Neuronal stem cell (in vitro differentiated cells): ENCODE data around the gene PDE2A.
A peak's percentile ranks its signal among the peaks of the same experiment; 100 is the strongest.

ENCODE experiments used
- DNase-seq: peaks from one replicate; pipeline ENCODE4 v3.0.0-alpha.2; 2013; ENCODE audit warnings: low spot score
- H2AFZ ChIP-seq: one replicate; pipeline ENCODE4 v1.6.1; 2013; ENCODE audit warnings: mild to moderate bottlenecking, low read length, inconsistent platforms
- H2AK5ac ChIP-seq: 2 replicates; pipeline ENCODE4 v1.6.1; 2013; ENCODE audit warnings: low read depth, mild to moderate bottlenecking, inconsistent platforms, low read length, moderate library complexity, mixed read lengths
- H2BK120ac ChIP-seq: 2 replicates; pipeline ENCODE4 v1.6.1; 2013; ENCODE audit warnings: low read depth, mild to moderate bottlenecking, inconsistent platforms, low read length, moderate library complexity, mixed read lengths
- H2BK12ac ChIP-seq: one replicate; pipeline ENCODE4 v1.6.1; 2013; ENCODE audit warnings: low read length, inconsistent platforms
- H2BK15ac ChIP-seq: 2 replicates; pipeline ENCODE4 v1.6.1; 2013; ENCODE audit warnings: mild to moderate bottlenecking, low read length, inconsistent platforms, mixed read lengths
- H2BK5ac ChIP-seq: one replicate; pipeline ENCODE4 v1.6.1; 2013; ENCODE audit warnings: inconsistent platforms, mild to moderate bottlenecking, low read length, moderate library complexity
- H3K14ac ChIP-seq: one replicate; pipeline ENCODE4 v1.6.1; 2013; ENCODE audit warnings: low read length, inconsistent platforms
- H3K18ac ChIP-seq: 2 replicates; pipeline ENCODE4 v1.6.1; 2013; ENCODE audit warnings: low read length, inconsistent platforms
- H3K23ac ChIP-seq: 2 replicates; pipeline ENCODE4 v1.6.1; 2013; ENCODE audit warnings: low read depth, mild to moderate bottlenecking, mixed read lengths, low read length, inconsistent platforms; ENCODE audit not compliant: poor library complexity
- H3K27ac ChIP-seq: replicated peaks from 3 replicates; pipeline ENCODE4 v1.5.1; 2013; ENCODE audit warnings: low read length, inconsistent platforms
- H3K27me3 ChIP-seq, 3 experiments: 2 replicates each; pipeline ENCODE4 v1.6.1; 2013; ENCODE audit warnings: low read length in 3 of 3, mild to moderate bottlenecking in 2 of 3, inconsistent platforms in 1 of 3, low read depth in 1 of 3, mixed read lengths in 1 of 3, moderate library complexity in 1 of 3; ENCODE audit not compliant: control insufficient read depth in 3 of 3, insufficient read depth in 3 of 3
- H3K36me3 ChIP-seq, 2 donors: replicated peaks in 1 of 2; 2 replicates each; pipeline ENCODE4 v1.6.1; 2013; ENCODE audit warnings: low read length in 2 of 2; ENCODE audit not compliant: control insufficient read depth in 2 of 2, insufficient read depth in 2 of 2
- H3K4ac ChIP-seq: 2 replicates; pipeline ENCODE4 v1.6.1; 2013; ENCODE audit warnings: inconsistent platforms, mild to moderate bottlenecking, low read length, moderate library complexity
- H3K4me1 ChIP-seq, 2 donors: 1 replicate in 1 of 2; 2 replicates in 1 of 2; pipeline ENCODE4 v1.6.1; 2013; ENCODE audit warnings: low read length in 2 of 2, low read depth in 1 of 2; ENCODE audit not compliant: control insufficient read depth in 2 of 2, insufficient read depth in 1 of 2
- H3K4me2 ChIP-seq: one replicate; pipeline ENCODE4 v1.6.1; 2013; ENCODE audit warnings: mild to moderate bottlenecking, low read length, inconsistent platforms; ENCODE audit not compliant: insufficient read depth, poor library complexity, severe bottlenecking
- H3K4me3 ChIP-seq, 2 donors: 2 replicates each; pipeline ENCODE4 v1.5.1; 2013; ENCODE audit warnings: low read length in 2 of 2, mild to moderate bottlenecking in 2 of 2, inconsistent platforms in 1 of 2, moderate library complexity in 1 of 2
- H3K79me1 ChIP-seq: one replicate; pipeline ENCODE4 v1.6.1; 2013; ENCODE audit warnings: low read depth, mild to moderate bottlenecking, inconsistent platforms, low read length, moderate library complexity
- H3K9ac ChIP-seq: one replicate; pipeline ENCODE4 v1.6.1; 2013; ENCODE audit warnings: mild to moderate bottlenecking, low read depth, low read length, inconsistent platforms; ENCODE audit not compliant: poor library complexity
- H3K9me3 ChIP-seq, 2 donors: replicated peaks in 1 of 2; 2 replicates each; pipeline versions ENCODE3 to v1.6.1; 2013; ENCODE audit warnings: low read length in 2 of 2, mild to moderate bottlenecking in 2 of 2, inconsistent platforms in 1 of 2, low read depth in 1 of 2, mixed read lengths in 1 of 2, moderate library complexity in 1 of 2; ENCODE audit not compliant: control insufficient read depth in 2 of 2, insufficient read depth in 1 of 2
- H4K8ac ChIP-seq: one replicate; pipeline ENCODE4 v1.6.1; 2013; ENCODE audit warnings: low read depth, mild to moderate bottlenecking, inconsistent platforms, low read length, moderate library complexity
- H4K91ac ChIP-seq: one replicate; pipeline ENCODE4 v1.6.1; 2013; ENCODE audit warnings: low read length, low read depth, mild to moderate bottlenecking, inconsistent platforms; ENCODE audit not compliant: poor library complexity
- WGBS, 2 donors: extraction: QIAGEN DNeasy Blood & Tissue Kit; methylation state at CpG; one replicate each; pipeline ENCODE4 v1.1.7; 2013; ENCODE audit warnings: missing lambda C conversion rate in 2 of 2, mixed read lengths in 1 of 2; ENCODE audit not compliant: insufficient read length in 2 of 2, insufficient replicate concordance in 1 of 2; ENCODE audit errors: extremely low coverage in 2 of 2; 5-methylcytosine and 5-hydroxymethylcytosine counted together

Gene PDE2A

DNA sequence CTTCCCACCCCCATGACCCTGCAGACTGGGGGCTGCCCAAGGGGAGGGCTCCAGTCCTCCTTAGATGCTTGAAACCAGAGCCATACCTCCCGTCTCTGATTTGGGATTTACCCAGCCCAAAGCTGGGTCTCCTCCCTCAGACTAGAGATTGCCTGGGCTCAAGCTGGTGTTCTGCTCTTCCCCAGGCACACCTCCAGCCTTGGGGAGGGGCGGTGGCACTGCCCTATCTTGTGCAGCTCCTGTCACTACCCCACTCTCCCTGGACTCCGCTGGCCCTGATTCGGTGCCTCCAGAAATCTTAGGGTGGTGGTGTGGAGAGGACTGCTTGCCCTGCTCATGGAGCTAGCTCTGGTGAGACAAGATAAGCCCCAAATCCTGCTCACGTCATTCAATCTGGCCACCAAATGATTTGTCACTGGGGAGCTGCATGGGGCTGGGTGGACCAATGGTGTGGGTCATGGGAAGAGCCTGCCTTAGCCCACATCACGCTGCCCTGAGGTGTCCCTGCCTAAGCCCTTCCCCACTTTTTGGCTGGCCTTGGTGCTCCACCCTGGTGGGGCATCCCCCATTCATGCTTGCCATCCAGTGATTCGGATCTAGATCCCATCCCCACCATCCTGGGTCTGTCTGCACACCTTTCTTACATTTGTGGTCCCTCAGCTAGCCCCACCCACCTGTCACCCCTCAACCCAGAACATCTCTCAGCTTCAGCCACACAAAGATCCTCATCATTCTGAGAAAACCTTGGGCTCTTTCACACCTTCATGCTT is 87.7 kb downstream of the PDE2A start:
- Histone ChIP-seq H3K9me3 (no peaks in the 10 kb centered on the region), H4K91ac (no peak overlapping the region), H3K4me1 (peaks cover 0 to 10% of the 10 kb centered on the region in 2 donors), H3K79me1 (no peaks in the 10 kb centered on the region), H3K27me3 (peaks cover 15 to 94% (median 48%) of the 10 kb centered on the region in 3 experiments), H3K4me2 (no peak overlapping the region), H3K9ac (peak overlapping the region; percentile 30), H2BK15ac (peak overlapping the region; percentile 92), H3K18ac (peak overlapping the region; percentile 11), H2BK5ac (peak overlapping the region; percentile 14), H2AK5ac (peak overlapping the region; percentile 48), H3K27ac (no peak overlapping the region), H3K14ac (no peak overlapping the region), H2BK12ac (no peak overlapping the region), H3K23ac (peak overlapping the region; percentile 4), H3K4me3 (no peak overlapping the region), H4K8ac (no peak overlapping the region), H2BK120ac (no peak overlapping the region), H2AFZ (no peak overlapping the region), H3K4ac (no peak overlapping the region), H3K36me3 (no peaks in the 10 kb centered on the region)
- DNase-seq, result no peak
- WGBS, 2 donors, result no CpG with 5 or more reads among the region's 7 CpGs

- H3K36me3 ChIP-seq, result no peaks in the 10 kb centered on the region
- H4K91ac ChIP-seq, result no peak overlapping the region
- H3K4me1 ChIP-seq, result peaks cover 0 to 10% of the 10 kb centered on the region in 2 donors
- no peaks in the 10 kb centered on the region for H3K79me1 ChIP-seq
- WGBS, 2 donors, result no CpG with 5 or more reads among the region's 15 CpGs
- H4K8ac ChIP-seq, result no peak overlapping the region
- no peak overlapping the region for H2AFZ ChIP-seq
- peak overlapping the region; percentile 4 for H3K23ac ChIP-seq
- H3K4me3 ChIP-seq, result no peak overlapping the region
- no peak overlapping the region for H2BK12ac ChIP-seq
- H3K14ac ChIP-seq, result no peak overlapping the region
- H2BK5ac ChIP-seq, result peak overlapping the region; percentile 14
- DNase-seq, result peak; percentile 66
- H3K27ac ChIP-seq, result no peak overlapping the region
- no peak overlapping the region for H3K4me2 ChIP-seq
- H2AK5ac ChIP-seq, result peak overlapping the region; percentile 48
- no peak overlapping the region for H2BK120ac ChIP-seq
- no peaks in the 10 kb centered on the region for H3K9me3 ChIP-seq
- H2BK15ac ChIP-seq, result no peak overlapping the region
- no peak overlapping the region for H3K18ac ChIP-seq
- peaks cover 12 to 94% (median 43%) of the 10 kb centered on the region in 3 experiments for H3K27me3 ChIP-seq
- H3K9ac ChIP-seq, result no peak overlapping the region
- no peak overlapping the region for H3K4ac ChIP-seq
Measured at GRCh38 chr11:72585762-72586311, 88.4 kb downstream of the PDE2A start.

DNA sequence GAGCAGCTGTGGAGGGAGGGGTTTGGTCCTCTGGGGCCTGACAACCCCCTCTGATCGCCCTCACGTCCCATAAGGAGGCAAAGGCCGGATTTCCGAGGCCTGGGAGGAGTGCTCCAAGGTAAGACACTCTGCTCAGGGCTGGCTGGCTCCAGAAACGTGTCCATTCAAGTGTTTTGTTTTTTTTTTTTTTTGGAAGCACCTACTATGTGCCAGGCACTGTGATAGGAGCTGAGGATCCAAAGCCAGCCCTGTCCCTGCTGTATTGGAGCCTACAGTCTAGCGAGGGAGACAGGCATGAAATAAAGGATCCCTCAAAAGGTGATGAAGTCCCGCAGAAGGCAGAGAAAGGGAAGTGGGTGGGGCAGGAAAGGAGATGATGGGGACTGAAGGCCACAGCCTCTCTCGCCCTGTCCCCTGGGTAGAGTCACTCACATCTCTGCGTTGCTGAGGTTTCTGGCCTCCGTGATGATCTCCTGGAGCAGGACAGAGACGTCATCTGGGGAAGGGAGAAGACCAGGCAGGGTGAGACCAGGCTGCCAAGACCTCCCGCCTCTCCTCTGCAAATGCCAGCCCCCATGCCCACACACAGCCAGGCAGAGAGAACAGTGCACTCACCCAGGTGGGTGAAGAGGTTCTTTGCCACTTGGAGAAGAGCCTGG is 89.2 kb downstream of the PDE2A start:
- H3K4me2 ChIP-seq, result no peak overlapping the region
- H2BK15ac ChIP-seq, result peak overlapping the region; percentile 55
- H2AK5ac ChIP-seq, result peak overlapping the region; percentile 76
- no peak overlapping the region for H3K4ac ChIP-seq
- peak overlapping the region; percentile 24 for H2BK120ac ChIP-seq
- peak overlapping the region; percentile 90 for H3K23ac ChIP-seq
- H4K8ac ChIP-seq, result no peak overlapping the region
- H3K27me3 ChIP-seq, result peaks cover 10 to 90% (median 38%) of the 10 kb centered on the region in 3 experiments
- H3K4me1 ChIP-seq, result peaks cover 0 to 10% of the 10 kb centered on the region in 2 donors
- no peak overlapping the region for H4K91ac ChIP-seq
- peak overlapping the region; percentile 55 for H2AFZ ChIP-seq
- H3K27ac ChIP-seq, result no peak overlapping the region
- H3K9me3 ChIP-seq, result no peaks in the 10 kb centered on the region
- H2BK12ac ChIP-seq, result no peak overlapping the region
- no peak overlapping the region for H3K4me3 ChIP-seq
- H3K14ac ChIP-seq, result no peak overlapping the region
- H3K36me3 ChIP-seq, result no peaks in the 10 kb centered on the region
- H3K9ac ChIP-seq, result peak overlapping the region; percentile 2
- no peak for DNase-seq
- no CpG with 5 or more reads among the region's 12 CpGs for WGBS, 2 donors
- H3K18ac ChIP-seq, result peak overlapping the region; percentile 65
- H3K79me1 ChIP-seq, result no peaks in the 10 kb centered on the region
- peak overlapping the region; percentile 19 for H2BK5ac ChIP-seq
